ENCODE measurements around the gene CMTM5. TPM values are rescaled to one million over a fixed set of nuclear protein-coding genes. Genes with fewer than 3 reads are reported as not detected.
A peak's percentile ranks its signal among the peaks of the same experiment; 100 is the strongest.

The CMTM5 gene
- total RNA-seq, 1 experiment from 2014 or later = not detected

- ChIA-PET POLR2A (no interaction called here), CTCF (no interaction called here)
- Mint-ChIP-seq H3K27me3 (ENCODE audit: insufficient read depth, unreplicated experiment) (no peaks in the 10 kb centered on the region), H3K4me3 (ENCODE audit: unreplicated experiment) (peak within 1 kb of the TSS; percentile 20), H3K36me3 (ENCODE audit: insufficient read depth, unreplicated experiment) (peaks cover 6% of the 10 kb centered on the region), H3K27ac (ENCODE audit: unreplicated experiment) (no peak within 1 kb of the TSS), H3K9me3 (ENCODE audit: unreplicated experiment) (no peaks in the 10 kb centered on the region), H3K4me1 (ENCODE audit: low read depth, unreplicated experiment) (no peaks in the 10 kb centered on the region)
- DNase-seq = no peak
- Histone ChIP-seq H3K36me3 (ENCODE audit: control insufficient read depth, insufficient read depth, low read length) (no peaks in the 10 kb centered on the region), H3K4me1 (no peaks in the 10 kb centered on the region), H3K27me3 (replicated peaks; ENCODE audit: control insufficient read depth, insufficient read depth, low read length) (no peaks in the 10 kb centered on the region), H3K9me3 (no peaks in the 10 kb centered on the region), H3K4me3 (ENCODE audit: low read depth, low read length) (no peak within 1 kb of the TSS)
- TF ChIP-seq, protein P1, sequence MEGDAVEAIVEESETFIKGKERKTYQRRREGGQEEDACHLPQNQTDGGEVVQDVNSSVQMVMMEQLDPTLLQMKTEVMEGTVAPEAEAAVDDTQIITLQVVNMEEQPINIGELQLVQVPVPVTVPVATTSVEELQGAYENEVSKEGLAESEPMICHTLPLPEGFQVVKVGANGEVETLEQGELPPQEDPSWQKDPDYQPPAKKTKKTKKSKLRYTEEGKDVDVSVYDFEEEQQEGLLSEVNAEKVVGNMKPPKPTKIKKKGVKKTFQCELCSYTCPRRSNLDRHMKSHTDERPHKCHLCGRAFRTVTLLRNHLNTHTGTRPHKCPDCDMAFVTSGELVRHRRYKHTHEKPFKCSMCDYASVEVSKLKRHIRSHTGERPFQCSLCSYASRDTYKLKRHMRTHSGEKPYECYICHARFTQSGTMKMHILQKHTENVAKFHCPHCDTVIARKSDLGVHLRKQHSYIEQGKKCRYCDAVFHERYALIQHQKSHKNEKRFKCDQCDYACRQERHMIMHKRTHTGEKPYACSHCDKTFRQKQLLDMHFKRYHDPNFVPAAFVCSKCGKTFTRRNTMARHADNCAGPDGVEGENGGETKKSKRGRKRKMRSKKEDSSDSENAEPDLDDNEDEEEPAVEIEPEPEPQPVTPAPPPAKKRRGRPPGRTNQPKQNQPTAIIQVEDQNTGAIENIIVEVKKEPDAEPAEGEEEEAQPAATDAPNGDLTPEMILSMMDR (IDR thresholded peaks at IDR 0.05; ENCODE audit: insufficient read depth in 1 of 2, low read depth in 1 of 2, low read length in 1 of 2, severe bottlenecking in 1 of 2, unreplicated experiment in 1 of 2) = no peak
- intact Hi-C loops (cut with micrococcal nuclease; ENCODE audit: unreplicated experiment) = no loop called here
- BruUV-seq (replicated peaks) = no TSS peak
Measured at GRCh38 chr14:23365036-23365731, 11.7 kb upstream of the CMTM5 start, which contains the start of gene EFS. Gene EFS (minus strand): TSS chr14:23365172. CDS start chr14:23365025, 147 bp downstream.

GRCh38 chr14:23365732-23366425, 11.0 kb upstream of the CMTM5 start:
- CTCF ChIA-PET = no interaction called here

GRCh38 chr14:23366426-23366921, 10.4 kb upstream of the CMTM5 start:
- TF ChIP-seq, protein P1 (IDR thresholded peaks at IDR 0.05; ENCODE audit: insufficient read depth in 1 of 2, low read depth in 1 of 2, low read length in 1 of 2, severe bottlenecking in 1 of 2, unreplicated experiment in 1 of 2) = no peak
- Histone ChIP-seq H3K36me3 (ENCODE audit: control insufficient read depth, insufficient read depth, low read length) (no peaks in the 10 kb centered on the region), H3K4me1 (no peaks in the 10 kb centered on the region), H3K27me3 (replicated peaks; ENCODE audit: control insufficient read depth, insufficient read depth, low read length) (no peaks in the 10 kb centered on the region), H3K4me3 (ENCODE audit: low read depth, low read length) (no peak overlapping the region), H3K9me3 (no peaks in the 10 kb centered on the region)
- CTCF ChIA-PET = no interaction called here
- no peak overlapping the region for H3K27ac Mint-ChIP-seq (ENCODE audit: unreplicated experiment)
- H3K4me3 Mint-ChIP-seq (ENCODE audit: unreplicated experiment) = no peak overlapping the region
- POLR2A ChIA-PET = no interaction called here
- BruUV-seq (replicated peaks) = no TSS peak
- DNase-seq = no peak
- no peaks in the 10 kb centered on the region for H3K4me1 Mint-ChIP-seq (ENCODE audit: low read depth, unreplicated experiment)
- H3K27me3 Mint-ChIP-seq (ENCODE audit: insufficient read depth, unreplicated experiment) = peaks cover 4% of the 10 kb centered on the region
- H3K9me3 Mint-ChIP-seq (ENCODE audit: unreplicated experiment) = no peaks in the 10 kb centered on the region
- H3K36me3 Mint-ChIP-seq (ENCODE audit: insufficient read depth, unreplicated experiment) = peaks cover 6% of the 10 kb centered on the region
- intact Hi-C loops (cut with micrococcal nuclease; ENCODE audit: unreplicated experiment) = no loop called here

More at GRCh38 chr14:23365732-23366425, 11.0 kb upstream of the CMTM5 start:
- Mint-ChIP-seq H3K9me3 (ENCODE audit: unreplicated experiment) (no peaks in the 10 kb centered on the region), H3K4me1 (ENCODE audit: low read depth, unreplicated experiment) (no peaks in the 10 kb centered on the region), H3K36me3 (ENCODE audit: insufficient read depth, unreplicated experiment) (peaks cover 6% of the 10 kb centered on the region), H3K27ac (ENCODE audit: unreplicated experiment) (no peak overlapping the region), H3K27me3 (ENCODE audit: insufficient read depth, unreplicated experiment) (no peaks in the 10 kb centered on the region), H3K4me3 (ENCODE audit: unreplicated experiment) (no peak overlapping the region)
- POLR2A ChIA-PET = no interaction called here
- Histone ChIP-seq H3K9me3 (no peaks in the 10 kb centered on the region), H3K4me3 (ENCODE audit: low read depth, low read length) (no peak overlapping the region), H3K36me3 (ENCODE audit: control insufficient read depth, insufficient read depth, low read length) (no peaks in the 10 kb centered on the region), H3K4me1 (no peaks in the 10 kb centered on the region), H3K27me3 (replicated peaks; ENCODE audit: control insufficient read depth, insufficient read depth, low read length) (no peaks in the 10 kb centered on the region)
- intact Hi-C loops (cut with micrococcal nuclease; ENCODE audit: unreplicated experiment) = no loop called here
- TF ChIP-seq, protein P1 (IDR thresholded peaks at IDR 0.05; ENCODE audit: insufficient read depth in 1 of 2, low read depth in 1 of 2, low read length in 1 of 2, severe bottlenecking in 1 of 2, unreplicated experiment in 1 of 2) = no peak
- BruUV-seq (replicated peaks) = no TSS peak
- no peak for DNase-seq
